ENCODE measurements around the gene DNAJC1. TPM values are rescaled to one million over a fixed set of nuclear protein-coding genes. Genes with fewer than 3 reads are reported as not detected.

The DNAJC1 gene
- polyA plus RNA-seq, 1 donor (not counting 4 experiments of a cell fraction or from before 2014, with no cell fraction given): 24.8 TPM

DNA sequence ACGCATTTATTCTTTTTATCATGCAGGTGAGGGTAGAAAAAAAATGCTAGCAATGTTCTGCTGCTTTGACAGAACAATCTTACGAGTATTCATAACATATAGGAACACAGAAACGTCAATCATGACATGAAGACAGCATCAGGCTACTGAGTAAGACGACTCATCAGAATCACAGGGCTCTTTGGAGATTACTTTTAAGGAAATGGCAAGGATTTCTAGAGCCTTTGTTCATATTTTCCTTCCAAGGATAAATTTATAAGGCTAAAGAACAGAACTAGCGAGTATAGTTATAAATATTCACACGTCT, 39.8 kb upstream of the DNAJC1 start:
- no peaks in the 10 kb centered on the region for H3K9me3 ChIP-seq (ENCODE audit: control insufficient read depth, low read depth, low read length)
- DNase-seq (ENCODE audit: low read depth, low spot score) (no peak), FAIRE-seq (no peak)
- H3K4me1 ChIP-seq (ENCODE audit: control insufficient read depth, extremely low read depth, insufficient read depth, low read length): no peaks in the 10 kb centered on the region
- H3K9ac ChIP-seq (ENCODE audit: control insufficient read depth, extremely low read depth, insufficient read depth, low read length): no peak overlapping the region
- no peaks in the 10 kb centered on the region for H4K20me1 ChIP-seq (ENCODE audit: control insufficient read depth, extremely low read depth, insufficient read depth, low read length)
- H3K4me2 ChIP-seq (ENCODE audit: control insufficient read depth, extremely low read depth, insufficient read depth, low read depth, low read length): no peak overlapping the region
- no peak overlapping the region for H2AFZ ChIP-seq (ENCODE audit: control insufficient read depth, low read length)
- H3K27me3 ChIP-seq (ENCODE audit: control insufficient read depth, extremely low read depth, insufficient read depth, low read length): no peaks in the 10 kb centered on the region
- no peak overlapping the region for H3K27ac ChIP-seq (ENCODE audit: control insufficient read depth, insufficient read depth, low read length)
- dilution Hi-C loops (cut with MboI; ENCODE audit: extremely low pct_ligation_motif_present, low sequenced_read_pairs): no loop called here
- no peaks in the 10 kb centered on the region for H3K79me2 ChIP-seq (ENCODE audit: control insufficient read depth, insufficient read depth, low read length)
- no peak overlapping the region for H3K4me3 ChIP-seq (ENCODE audit: control insufficient read depth in 2 of 3, extremely low read depth in 1 of 3, insufficient read depth in 2 of 3, low read depth in 1 of 3, low read length in 3 of 3)
- no peaks in the 10 kb centered on the region for H3K9me1 ChIP-seq (ENCODE audit: control insufficient read depth, extremely low read depth, insufficient read depth, low read length)
- no peaks in the 10 kb centered on the region for H3K36me3 ChIP-seq (ENCODE audit: control insufficient read depth in 2 of 2, extremely low read depth in 1 of 2, insufficient read depth in 2 of 2, low read length in 2 of 2)
- TF ChIP-seq, protein P1, sequence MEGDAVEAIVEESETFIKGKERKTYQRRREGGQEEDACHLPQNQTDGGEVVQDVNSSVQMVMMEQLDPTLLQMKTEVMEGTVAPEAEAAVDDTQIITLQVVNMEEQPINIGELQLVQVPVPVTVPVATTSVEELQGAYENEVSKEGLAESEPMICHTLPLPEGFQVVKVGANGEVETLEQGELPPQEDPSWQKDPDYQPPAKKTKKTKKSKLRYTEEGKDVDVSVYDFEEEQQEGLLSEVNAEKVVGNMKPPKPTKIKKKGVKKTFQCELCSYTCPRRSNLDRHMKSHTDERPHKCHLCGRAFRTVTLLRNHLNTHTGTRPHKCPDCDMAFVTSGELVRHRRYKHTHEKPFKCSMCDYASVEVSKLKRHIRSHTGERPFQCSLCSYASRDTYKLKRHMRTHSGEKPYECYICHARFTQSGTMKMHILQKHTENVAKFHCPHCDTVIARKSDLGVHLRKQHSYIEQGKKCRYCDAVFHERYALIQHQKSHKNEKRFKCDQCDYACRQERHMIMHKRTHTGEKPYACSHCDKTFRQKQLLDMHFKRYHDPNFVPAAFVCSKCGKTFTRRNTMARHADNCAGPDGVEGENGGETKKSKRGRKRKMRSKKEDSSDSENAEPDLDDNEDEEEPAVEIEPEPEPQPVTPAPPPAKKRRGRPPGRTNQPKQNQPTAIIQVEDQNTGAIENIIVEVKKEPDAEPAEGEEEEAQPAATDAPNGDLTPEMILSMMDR (optimal IDR thresholded peaks at IDR 0.05 in 1 of 3, IDR thresholded peaks at IDR 0.05 in 1 of 3, conservative IDR thresholded peaks at IDR 0.05 in 1 of 3; ENCODE audit: extremely low read depth in 1 of 3, insufficient read depth in 2 of 3, low read length in 3 of 3): no peak
- TF ChIP-seq EZH2 (IDR thresholded peaks at IDR 0.05; ENCODE audit: low read length): no peak

- Histone ChIP-seq H3K4me1 (ENCODE audit: control insufficient read depth, extremely low read depth, insufficient read depth, low read length) (no peaks in the 10 kb centered on the region), H3K36me3 (ENCODE audit: control insufficient read depth in 2 of 2, extremely low read depth in 1 of 2, insufficient read depth in 2 of 2, low read length in 2 of 2) (no peaks in the 10 kb centered on the region), H3K79me2 (ENCODE audit: control insufficient read depth, insufficient read depth, low read length) (no peaks in the 10 kb centered on the region), H3K27ac (ENCODE audit: control insufficient read depth, insufficient read depth, low read length) (no peak overlapping the region), H3K27me3 (ENCODE audit: control insufficient read depth, extremely low read depth, insufficient read depth, low read length) (no peaks in the 10 kb centered on the region), H2AFZ (ENCODE audit: control insufficient read depth, low read length) (no peak overlapping the region), H4K20me1 (ENCODE audit: control insufficient read depth, extremely low read depth, insufficient read depth, low read length) (no peaks in the 10 kb centered on the region), H3K9me3 (ENCODE audit: control insufficient read depth, low read depth, low read length) (no peaks in the 10 kb centered on the region), H3K9ac (ENCODE audit: control insufficient read depth, extremely low read depth, insufficient read depth, low read length) (no peak overlapping the region), H3K9me1 (ENCODE audit: control insufficient read depth, extremely low read depth, insufficient read depth, low read length) (no peaks in the 10 kb centered on the region), H3K4me3 (ENCODE audit: control insufficient read depth in 2 of 3, extremely low read depth in 1 of 3, insufficient read depth in 2 of 3, low read depth in 1 of 3, low read length in 3 of 3) (no peak overlapping the region), H3K4me2 (ENCODE audit: control insufficient read depth, extremely low read depth, insufficient read depth, low read depth, low read length) (no peak overlapping the region)
- dilution Hi-C loops (cut with MboI; ENCODE audit: extremely low pct_ligation_motif_present, low sequenced_read_pairs): no loop called here
- no peak for FAIRE-seq
- DNase-seq (ENCODE audit: low read depth, low spot score): no peak
- TF ChIP-seq EZH2 (IDR thresholded peaks at IDR 0.05; ENCODE audit: low read length): no peak
- TF ChIP-seq, protein P1 (optimal IDR thresholded peaks at IDR 0.05 in 1 of 3, IDR thresholded peaks at IDR 0.05 in 1 of 3, conservative IDR thresholded peaks at IDR 0.05 in 1 of 3; ENCODE audit: extremely low read depth in 1 of 3, insufficient read depth in 2 of 3, low read length in 3 of 3): no peak
Observed at GRCh38 chr10:22042557-22043326, 39.2 kb upstream of the DNAJC1 start.
